Gastrocnemius medialis (tissue), 4 donors: ENCODE data around the gene SAP30. TPM values are rescaled to one million over a fixed set of nuclear protein-coding genes. Genes with fewer than 3 reads are reported as not detected.
A peak's percentile ranks its signal among the peaks of the same experiment; 100 is the strongest.

ENCODE experiments used
- ATAC-seq, 2 donors: fragments of 150-250 bp; one replicate each; pipeline ENCODE4 v1.9.1; 2016
- DNase-seq, 2 donors: peaks; one replicate each; pipeline ENCODE4 v3.0.0-alpha.2; 2019
- H3K27ac ChIP-seq, 4 donors: fragments of 200-600 bp; sonication (generic); 1 replicate in 1 of 4; 2 replicates in 3 of 4; pipeline ENCODE4 v1.5.1; 2016 to 2018; ENCODE audit warnings: mild to moderate bottlenecking in 2 of 4, moderate library complexity in 1 of 4
- H3K27me3 ChIP-seq, 3 donors: fragments of 200-600 bp; sonication (generic) in 2 of 3; 1 replicate in 1 of 3; 2 replicates in 2 of 3; pipeline versions ENCODE4 v1.5.1 to v1.6.0; 2016 to 2019; ENCODE audit warnings: mild to moderate bottlenecking in 1 of 3, moderate library complexity in 1 of 3
- H3K36me3 ChIP-seq, 2 donors: fragments of 200-600 bp; sonication (generic) in 1 of 2; one replicate each; pipeline ENCODE4 v1.5.1; 2017 to 2018
- H3K4me1 ChIP-seq, 2 donors: fragments of 200-600 bp; sonication (generic) in 1 of 2; one replicate each; pipeline ENCODE4 v1.5.1; 2016 to 2017; ENCODE audit warnings: mild to moderate bottlenecking in 2 of 2
- H3K4me3 ChIP-seq, 4 donors: fragments of 200-600 bp; sonication (generic) in 3 of 4; 1 replicate in 1 of 4; 2 replicates in 3 of 4; pipeline ENCODE4 v1.5.1; 2016 to 2019; ENCODE audit warnings: mild to moderate bottlenecking in 2 of 4
- H3K9me3 ChIP-seq, 3 donors: fragments of 200-600 bp; sonication (generic) in 2 of 3; 1 replicate in 1 of 3; 2 replicates in 2 of 3; pipeline ENCODE4 v1.5.1; 2016 to 2019
- POLR2A ChIP-seq, 2 donors: fragments of 450-650 bp; IDR thresholded peaks; one replicate each; pipeline ENCODE4 v1.6.1; 2017; ENCODE audit warnings: antibody characterized with exemption in 2 of 2, mild to moderate bottlenecking in 2 of 2, moderate library complexity in 2 of 2
- in situ Hi-C, 4 donors: fragments of 200-750 bp; cut with MboI; loops; one replicate each; pipeline versions ENCODE4 v1.15.0 to v1.8.0; 2017; ENCODE audit warnings: low sequenced_read_pairs in 4 of 4
- intact Hi-C: fragments of 100-400 bp; cut with DNase I; formaldehyde crosslinking; loops from one replicate; pipeline ENCODE4 v1.15.1; 2023; ENCODE audit warnings: low total_unique reads
- total RNA-seq, 4 donors: library from RNA; depleted of rRNA; stranded (reverse); fragments of >200 nt; gene quantifications; one replicate each; pipeline versions ENCODE4 v1.1.0 to v1.2.3, GENCODE V29; 2016
- TF ChIP-seq, protein P1 (sequence below), 5 experiments: fragments of 450-650 bp in 3 of 5; fragments of 200-600 bp in 2 of 5; sonication (generic) in 2 of 5; IDR thresholded peaks in 4 of 5; conservative IDR thresholded peaks in 1 of 5; 1 replicate in 4 of 5; 2 replicates in 1 of 5; pipeline ENCODE4 v1.5.1; 2016 to 2019; ENCODE audit warnings: antibody characterized with exemption in 5 of 5, mild to moderate bottlenecking in 3 of 5, moderate library complexity in 3 of 5

The SAP30 gene
- total RNA-seq, 4 donors from 2014 or later: 13.3 to 24.8 (median 18.2) TPM

DNA sequence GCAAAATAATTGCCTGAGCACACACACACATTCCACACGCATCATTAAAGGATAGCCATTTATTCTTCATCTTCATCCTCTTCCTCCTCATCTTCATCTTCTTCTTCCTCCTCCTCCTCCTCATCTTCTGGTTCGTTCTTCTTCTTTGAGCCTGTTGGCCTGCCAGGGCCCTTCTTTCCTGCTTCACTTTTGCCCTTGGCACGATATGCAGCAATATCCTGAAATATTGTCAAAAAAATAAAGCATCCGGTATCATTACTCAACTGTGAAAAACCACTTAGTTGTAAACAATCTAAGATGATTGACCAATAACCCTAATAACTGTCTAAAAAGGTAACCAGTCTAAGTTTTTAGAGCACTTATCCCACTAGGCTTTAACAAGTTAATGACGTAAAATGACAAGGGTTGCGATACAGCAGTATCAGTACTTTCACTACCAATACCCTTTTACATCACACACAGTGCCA is 38.7 kb upstream of the SAP30 start:
- H3K27ac ChIP-seq: peak overlapping the region; percentile 6 to 99 (median 96)
- H3K27me3 ChIP-seq: no peaks in the 10 kb centered on the region
- no peak for DNase-seq
- H3K4me1 ChIP-seq: peaks cover 8 to 20% of the 10 kb centered on the region in 2 donors
- peak overlapping the region; percentile 83 to 98 (median 92) for H3K4me3 ChIP-seq
- H3K36me3 ChIP-seq: peaks cover 0 to 39% of the 10 kb centered on the region in 2 donors
- TF ChIP-seq, protein P1, sequence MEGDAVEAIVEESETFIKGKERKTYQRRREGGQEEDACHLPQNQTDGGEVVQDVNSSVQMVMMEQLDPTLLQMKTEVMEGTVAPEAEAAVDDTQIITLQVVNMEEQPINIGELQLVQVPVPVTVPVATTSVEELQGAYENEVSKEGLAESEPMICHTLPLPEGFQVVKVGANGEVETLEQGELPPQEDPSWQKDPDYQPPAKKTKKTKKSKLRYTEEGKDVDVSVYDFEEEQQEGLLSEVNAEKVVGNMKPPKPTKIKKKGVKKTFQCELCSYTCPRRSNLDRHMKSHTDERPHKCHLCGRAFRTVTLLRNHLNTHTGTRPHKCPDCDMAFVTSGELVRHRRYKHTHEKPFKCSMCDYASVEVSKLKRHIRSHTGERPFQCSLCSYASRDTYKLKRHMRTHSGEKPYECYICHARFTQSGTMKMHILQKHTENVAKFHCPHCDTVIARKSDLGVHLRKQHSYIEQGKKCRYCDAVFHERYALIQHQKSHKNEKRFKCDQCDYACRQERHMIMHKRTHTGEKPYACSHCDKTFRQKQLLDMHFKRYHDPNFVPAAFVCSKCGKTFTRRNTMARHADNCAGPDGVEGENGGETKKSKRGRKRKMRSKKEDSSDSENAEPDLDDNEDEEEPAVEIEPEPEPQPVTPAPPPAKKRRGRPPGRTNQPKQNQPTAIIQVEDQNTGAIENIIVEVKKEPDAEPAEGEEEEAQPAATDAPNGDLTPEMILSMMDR (IDR thresholded peaks at IDR 0.05 in 4 of 5, conservative IDR thresholded peaks at IDR 0.05 in 1 of 5): no peak
- no peak for TF ChIP-seq POLR2A (IDR thresholded peaks at IDR 0.05)
- intact Hi-C loops (no loop called here), in situ Hi-C loops (loop anchor here in 1 of 4 donors (25.0 kb wide), 1 partner anchor 955 kb away; the partner anchor contains the start of genes CEP44 and FBXO8)
- no peaks in the 10 kb centered on the region for H3K9me3 ChIP-seq
- ATAC-seq: no peak

DNA sequence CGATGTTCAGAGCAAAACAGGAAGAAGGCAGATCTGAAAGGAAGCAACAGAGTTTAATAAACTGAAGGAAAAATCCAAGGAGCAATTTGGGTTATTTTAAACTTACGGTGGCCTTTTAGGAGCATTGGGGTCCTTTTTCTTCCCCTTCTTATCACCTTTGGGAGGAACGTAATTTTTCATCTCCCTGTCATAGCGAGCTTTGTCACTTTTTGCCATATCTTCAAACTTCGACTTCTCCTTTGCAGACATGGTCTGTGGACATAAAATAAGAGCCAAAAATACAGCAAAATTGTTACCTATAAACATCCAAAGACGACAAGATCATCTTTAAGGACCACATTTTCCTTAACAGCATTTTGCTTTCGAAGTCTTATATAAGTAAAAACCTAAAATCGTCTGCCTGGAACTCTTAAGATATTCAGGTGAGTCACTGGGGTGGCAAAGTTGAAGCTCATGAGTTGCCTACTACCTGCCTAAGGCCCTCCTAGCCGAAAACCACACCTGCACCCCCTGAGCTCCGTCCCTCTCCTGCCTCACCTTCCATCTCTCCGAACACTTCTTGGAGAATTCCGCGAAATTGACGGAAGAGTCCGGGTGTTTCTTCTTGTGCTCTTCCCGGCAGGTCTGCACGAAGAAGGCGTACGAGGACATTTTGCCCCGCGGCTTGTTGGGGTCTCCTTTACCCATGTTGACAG is 37.6 kb upstream of the SAP30 start:
- ATAC-seq: no peak
- Histone ChIP-seq H3K27me3 (no peaks in the 10 kb centered on the region), H3K4me1 (peaks cover 8 to 20% of the 10 kb centered on the region in 2 donors), H3K36me3 (peaks cover 0 to 37% of the 10 kb centered on the region in 2 donors), H3K4me3 (peak overlapping the region; percentile 83 to 98 (median 92)), H3K9me3 (no peaks in the 10 kb centered on the region), H3K27ac (peak overlapping the region; percentile 94 to 99 (median 98))
- in situ Hi-C loops (loop anchor here in 1 of 4 donors (25.0 kb wide), 1 partner anchor 954 kb away; the partner anchor contains the start of genes CEP44 and FBXO8), intact Hi-C loops (no loop called here)
- no peak for TF ChIP-seq POLR2A (IDR thresholded peaks at IDR 0.05)
- TF ChIP-seq, protein P1 (IDR thresholded peaks at IDR 0.05 in 4 of 5, conservative IDR thresholded peaks at IDR 0.05 in 1 of 5): no peak
- DNase-seq: no peak

DNA sequence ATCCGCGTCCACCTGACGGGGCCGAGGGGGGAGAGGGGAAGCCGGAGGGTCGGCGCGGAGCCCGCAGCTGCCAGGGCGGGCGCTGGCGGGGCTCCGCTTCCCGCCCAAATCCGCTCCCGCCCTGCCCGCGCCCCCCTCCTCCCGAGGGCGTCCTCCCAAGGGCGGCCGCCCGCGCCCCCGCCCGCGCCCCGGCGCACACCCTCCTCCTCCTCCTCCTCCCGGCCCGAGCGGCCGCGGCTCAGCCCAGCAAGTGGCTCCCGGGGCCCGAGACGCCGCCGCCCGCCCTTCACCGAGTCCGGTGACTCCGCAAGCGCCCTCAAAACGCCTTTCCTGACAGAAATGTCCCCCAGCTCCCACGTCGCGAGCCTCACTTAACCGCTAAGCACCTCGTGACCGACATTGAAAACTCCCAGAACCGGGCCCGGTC is 37.1 kb upstream of the SAP30 start:
- Histone ChIP-seq H3K4me1 (peaks cover 8 to 20% of the 10 kb centered on the region in 2 donors), H3K9me3 (no peaks in the 10 kb centered on the region), H3K4me3 (peak overlapping the region; percentile 83 to 98 (median 92)), H3K27me3 (no peaks in the 10 kb centered on the region), H3K27ac (peak overlapping the region; percentile 94 to 99 (median 98)), H3K36me3 (peaks cover 0 to 32% of the 10 kb centered on the region in 2 donors)
- no peak for TF ChIP-seq POLR2A (IDR thresholded peaks at IDR 0.05)
- TF ChIP-seq, protein P1 (IDR thresholded peaks at IDR 0.05 in 4 of 5, conservative IDR thresholded peaks at IDR 0.05 in 1 of 5): no peak
- in situ Hi-C loops: loop anchor here in 1 of 4 donors (25.0 kb wide), 1 partner anchor 954 kb away; the partner anchor contains the start of genes CEP44 and FBXO8
- ATAC-seq: peak; percentile 14 to 20
- DNase-seq: peak in 1 of 2 donors; percentile 21
- intact Hi-C loops: loop anchor here (1.0 to 2.0 kb wide), 2 partner anchors 38 to 949 kb away; partner anchors contain the start of genes CEP44 and FBXO8

DNA sequence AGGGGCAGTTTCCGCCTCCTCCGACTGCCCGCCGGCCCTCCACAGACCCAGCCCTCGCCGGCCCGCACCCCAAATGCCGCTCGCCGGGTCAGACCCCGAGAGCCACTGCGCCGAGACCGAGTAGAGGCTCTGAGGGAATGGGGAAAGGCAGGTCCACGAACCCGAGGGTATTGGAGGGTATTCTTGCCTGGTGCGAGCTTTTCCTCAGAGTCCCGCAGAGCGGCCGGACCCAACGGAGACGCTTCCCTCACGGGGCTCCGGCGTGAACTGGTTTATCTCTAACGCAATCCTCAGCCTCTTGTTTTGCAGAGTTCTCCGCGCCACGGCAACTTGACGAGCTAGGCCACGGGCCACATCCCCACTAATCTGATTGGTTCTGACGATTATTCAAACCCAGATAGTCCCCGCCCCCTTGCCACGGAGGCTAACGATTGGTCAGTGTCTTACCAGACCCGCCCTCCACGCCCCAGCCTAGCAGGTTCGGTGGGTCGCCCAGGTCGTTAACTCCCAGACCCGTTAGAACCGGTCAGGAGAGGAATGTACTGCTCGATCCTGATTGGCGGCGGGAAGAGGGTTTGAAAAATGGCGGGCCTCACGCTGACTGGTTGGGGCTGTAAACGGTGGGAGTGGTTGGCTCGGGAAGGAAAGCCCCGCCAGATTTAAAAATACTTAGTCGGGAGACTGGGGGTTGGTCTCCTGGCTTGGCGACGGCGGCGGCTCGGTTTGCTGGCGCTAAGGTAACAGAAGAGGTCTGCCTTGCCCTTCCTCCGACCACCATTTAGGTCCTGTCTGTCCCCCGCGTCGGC is 36.5 kb upstream of the SAP30 start, which contains the start of gene HMGB2:
Gene HMGB2, minus strand, starts transcription at position 274 of the 806 bp plus-strand sequence. CDS start 709 bp downstream, outside the sequence.
- ATAC-seq (peak; percentile 95 to 96), DNase-seq (peak; percentile 100)
- in situ Hi-C loops: loop anchor here in 1 of 4 donors (25.0 kb wide), 1 partner anchor 953 kb away; the partner anchor contains the start of genes CEP44 and FBXO8
- peak; percentile 93 to 98 for TF ChIP-seq POLR2A (IDR thresholded peaks at IDR 0.05)
- TF ChIP-seq, protein P1 (IDR thresholded peaks at IDR 0.05 in 4 of 5, conservative IDR thresholded peaks at IDR 0.05 in 1 of 5): no peak
- H3K27me3 ChIP-seq: no peaks in the 10 kb centered on the region
- intact Hi-C loops: loop anchor here (1.0 to 2.0 kb wide), 2 partner anchors 37 to 949 kb away; partner anchors contain the start of genes CEP44 and FBXO8
- H3K27ac ChIP-seq: peak within 1 kb of the TSS; percentile 94 to 99 (median 98)
- H3K36me3 ChIP-seq: peaks cover 0 to 26% of the 10 kb centered on the region in 2 donors
- no peaks in the 10 kb centered on the region for H3K9me3 ChIP-seq
- H3K4me3 ChIP-seq: peak within 1 kb of the TSS; percentile 83 to 98 (median 92)
- H3K4me1 ChIP-seq: peaks cover 8 to 20% of the 10 kb centered on the region in 2 donors
